Neuron (in vitro differentiated cells): ENCODE measurements around the gene POLR1B.
"Not testable (repeated sequence)": the region's sequence is repeated elsewhere in the genome, so short reads cannot be mapped to it uniquely, and the experiment has no call there.

ENCODE experiments used
- H2AFZ ChIP-seq: one replicate; pipeline ENCODE4 v1.6.1; 2013; ENCODE audit warnings: low read depth, mild to moderate bottlenecking, inconsistent platforms, low read length, moderate library complexity
- H3K27me3 ChIP-seq: one replicate; pipeline ENCODE4 v1.6.1; 2013; ENCODE audit warnings: low read length; ENCODE audit not compliant: insufficient read depth
- H3K36me3 ChIP-seq: one replicate; pipeline ENCODE4 v1.6.1; 2013; ENCODE audit warnings: low read length; ENCODE audit not compliant: insufficient read depth
- H3K4me1 ChIP-seq: one replicate; pipeline ENCODE4 v1.6.1; 2013; ENCODE audit warnings: low read length; ENCODE audit not compliant: insufficient read depth
- H3K4me3 ChIP-seq: 2 replicates; pipeline ENCODE4 v1.5.1; 2013; ENCODE audit warnings: mild to moderate bottlenecking, low read length, moderate library complexity
- H3K9me3 ChIP-seq: one replicate; pipeline ENCODE4 v1.6.1; 2013; ENCODE audit warnings: low read length

The POLR1B gene

DNA sequence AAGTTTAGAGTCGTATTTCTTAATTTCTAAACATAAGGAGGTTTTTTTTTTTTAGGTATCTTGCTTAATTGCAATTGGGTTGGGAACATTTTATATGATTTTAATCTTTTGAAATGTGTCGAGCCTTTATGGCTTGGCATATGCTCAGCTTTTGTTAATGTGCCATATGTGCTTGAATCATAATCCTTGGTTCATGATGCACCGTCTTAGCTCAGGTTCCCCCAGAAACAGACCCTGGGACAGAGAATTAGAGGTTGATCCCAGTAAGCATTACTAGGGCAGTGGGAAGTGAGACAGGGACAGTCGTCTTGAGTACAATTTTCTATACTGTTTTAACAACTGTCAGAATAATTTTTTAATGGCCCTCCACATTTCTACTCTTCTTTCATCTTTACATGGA, 51.5 kb downstream of the POLR1B start:
- Histone ChIP-seq H3K36me3 (peaks cover 7% of the 10 kb centered on the region), H3K4me1 (no peaks in the 10 kb centered on the region), H3K27me3 (no peaks in the 10 kb centered on the region), H2AFZ (no peak overlapping the region), H3K9me3 (peaks cover 2% of the 10 kb centered on the region), H3K4me3 (no peak overlapping the region)

DNA sequence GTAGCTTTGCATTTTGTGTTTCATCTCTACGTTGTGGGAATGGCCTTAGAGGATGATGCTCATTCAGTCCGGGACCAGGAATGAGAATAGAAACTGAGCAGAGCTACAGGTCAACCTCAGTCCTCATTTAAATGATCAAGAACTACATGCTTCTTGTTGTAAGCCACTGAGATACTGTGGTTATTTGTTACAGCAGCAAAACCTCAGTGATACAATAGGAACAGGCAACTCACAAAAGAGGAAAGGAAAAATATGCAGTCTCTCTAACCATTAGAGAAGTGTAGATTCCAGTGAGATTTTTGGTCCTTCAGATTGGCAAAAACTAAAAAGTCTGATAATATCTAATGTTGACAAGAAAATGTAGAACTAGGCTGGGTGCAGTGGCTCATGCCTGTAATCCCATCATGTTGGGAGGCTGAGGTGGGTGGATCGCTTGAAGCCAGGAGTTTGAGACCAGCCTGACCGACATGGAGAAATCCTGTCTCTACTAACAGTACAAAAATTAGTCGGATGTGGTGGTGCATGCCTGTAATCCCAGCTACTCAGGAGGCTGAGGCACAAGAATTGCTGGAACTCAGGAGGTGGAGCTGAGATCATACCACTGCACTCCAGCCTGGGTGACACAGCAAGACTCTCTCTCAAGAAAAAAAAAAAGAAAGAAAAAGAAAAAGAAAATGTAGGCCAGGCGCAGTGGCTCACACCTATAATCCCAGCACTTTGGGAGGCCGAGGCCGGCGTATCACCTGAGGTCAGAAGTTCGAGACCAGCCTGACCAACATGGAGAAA, 55.5 kb downstream of the POLR1B start:
- Histone ChIP-seq H3K36me3 (no peaks in the 10 kb centered on the region), H3K27me3 (no peaks in the 10 kb centered on the region), H2AFZ (no peak overlapping the region), H3K9me3 (peaks cover 2% of the 10 kb centered on the region), H3K4me1 (no peaks in the 10 kb centered on the region), H3K4me3 (no peak overlapping the region)

DNA sequence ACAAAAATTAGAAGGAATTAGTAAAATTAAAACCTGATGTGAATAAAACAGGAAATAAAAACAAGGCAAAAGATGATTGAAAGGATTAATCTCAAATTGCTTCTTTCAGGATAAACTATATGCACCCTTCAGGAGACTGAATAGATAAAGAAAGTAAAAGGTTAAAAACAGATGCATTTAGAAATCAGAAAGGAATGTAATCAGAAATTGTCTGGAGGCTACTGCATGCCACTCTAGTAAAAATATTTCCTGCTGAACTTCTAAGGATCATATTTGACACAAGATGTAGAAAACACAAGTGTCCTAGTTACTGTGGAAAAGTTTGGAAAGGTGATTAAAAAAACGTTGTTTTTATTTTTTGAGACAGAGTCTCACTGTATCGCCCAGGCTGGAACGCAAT, 58.4 kb downstream of the POLR1B start:
- H3K4me3 ChIP-seq = no peak overlapping the region
- no peak overlapping the region for H2AFZ ChIP-seq
- no peaks in the 10 kb centered on the region for H3K4me1 ChIP-seq
- H3K36me3 ChIP-seq = no peaks in the 10 kb centered on the region
- H3K9me3 ChIP-seq = peaks cover 2% of the 10 kb centered on the region
- H3K27me3 ChIP-seq = no peaks in the 10 kb centered on the region

DNA sequence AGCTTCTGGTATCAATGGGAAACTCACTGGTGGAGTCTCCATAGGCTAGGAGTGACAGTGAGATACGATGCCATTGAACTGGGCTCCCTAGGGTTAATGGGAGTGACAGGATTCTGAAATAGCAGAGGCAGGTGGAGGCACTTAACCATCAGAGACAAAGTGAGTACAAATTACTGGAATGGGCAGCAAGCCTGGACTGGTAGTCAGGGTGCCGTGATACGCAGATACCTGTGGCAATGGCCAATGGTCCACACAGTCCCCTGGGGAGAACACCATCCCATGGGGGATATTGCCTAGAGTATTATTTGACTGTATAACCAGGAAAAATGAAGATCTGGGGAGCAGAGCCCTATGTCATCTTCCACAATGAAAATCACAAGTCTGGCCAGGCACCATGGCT, 59.5 kb downstream of the POLR1B start:
- H3K36me3 ChIP-seq = no peaks in the 10 kb centered on the region
- no peaks in the 10 kb centered on the region for H3K27me3 ChIP-seq
- peaks cover 2% of the 10 kb centered on the region for H3K9me3 ChIP-seq
- H3K4me1 ChIP-seq = no peaks in the 10 kb centered on the region
- H3K4me3 ChIP-seq = no peak overlapping the region
- no peak overlapping the region for H2AFZ ChIP-seq

GRCh38 chr2:112602917-112603316, 60.7 kb downstream of the POLR1B start:
- Histone ChIP-seq H3K9me3 (no peaks in the 10 kb centered on the region), H3K4me3 (no peak overlapping the region)

DNA sequence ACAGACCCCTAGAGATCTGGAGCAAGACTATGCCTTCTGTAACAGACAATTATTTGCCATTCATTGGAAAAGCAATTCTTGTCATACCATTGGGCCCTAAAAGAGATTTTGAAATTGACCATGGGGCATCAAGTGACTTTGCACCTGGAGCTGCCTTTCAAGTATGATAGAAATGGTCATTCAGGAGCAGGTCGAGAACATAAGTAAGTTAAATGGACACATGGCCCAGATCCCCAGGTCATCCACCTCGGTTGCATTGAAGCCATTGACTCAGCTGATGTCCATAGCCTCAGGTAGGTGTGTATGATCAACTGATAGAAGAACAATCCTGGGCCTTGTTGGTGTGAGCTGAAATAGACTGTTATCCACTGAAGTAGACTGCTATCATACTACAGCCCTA, 61.5 kb downstream of the POLR1B start:
- no peak overlapping the region for H2AFZ ChIP-seq
- no peaks in the 10 kb centered on the region for H3K27me3 ChIP-seq
- no peaks in the 10 kb centered on the region for H3K4me1 ChIP-seq
- no peak overlapping the region for H3K4me3 ChIP-seq
- H3K9me3 ChIP-seq = no peaks in the 10 kb centered on the region
- H3K36me3 ChIP-seq = no peaks in the 10 kb centered on the region

More at GRCh38 chr2:112602917-112603316, 60.7 kb downstream of the POLR1B start:
- Histone ChIP-seq H3K36me3 (no peaks in the 10 kb centered on the region), H3K27me3 (no peaks in the 10 kb centered on the region), H3K4me1 (no peaks in the 10 kb centered on the region), H2AFZ (no peak overlapping the region)

DNA sequence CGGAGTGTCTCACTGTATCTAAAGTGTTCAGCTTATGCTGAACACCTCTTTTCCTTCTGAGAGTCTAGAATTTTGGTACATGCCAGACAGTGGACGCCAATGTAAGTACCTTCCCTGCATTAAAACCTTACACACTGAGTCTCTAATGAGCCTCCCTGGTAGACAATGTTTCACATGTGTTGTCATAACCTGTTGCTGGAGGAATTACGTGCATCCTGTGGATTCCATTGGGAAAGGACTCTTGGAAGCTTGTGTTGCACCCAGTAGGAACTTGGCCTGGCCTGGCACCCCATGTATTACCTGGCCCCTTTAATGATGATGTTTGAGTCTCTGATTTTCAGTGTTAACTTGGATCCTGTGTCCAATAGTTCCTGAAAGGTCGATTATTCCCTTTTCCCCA, 62.7 kb downstream of the POLR1B start:
- Histone ChIP-seq H3K36me3 (no peaks in the 10 kb centered on the region), H3K4me1 (no peaks in the 10 kb centered on the region), H3K9me3 (no peaks in the 10 kb centered on the region)

GRCh38 chr2:112605926-112606325, 63.7 kb downstream of the POLR1B start:
- Histone ChIP-seq H3K27me3 (no peaks in the 10 kb centered on the region), H3K4me3 (no peak overlapping the region), H3K4me1 (no peaks in the 10 kb centered on the region)

More for the DNA sequence above, 62.7 kb downstream of the POLR1B start:
- Histone ChIP-seq H3K4me3 (no peak overlapping the region), H3K27me3 (no peaks in the 10 kb centered on the region), H2AFZ (no peak overlapping the region)

GRCh38 chr2:112606547-112606946, 64.3 kb downstream of the POLR1B start:
- no peaks in the 10 kb centered on the region for H3K36me3 ChIP-seq
- no peaks in the 10 kb centered on the region for H3K27me3 ChIP-seq
- H3K4me3 ChIP-seq = no peak overlapping the region
- no peaks in the 10 kb centered on the region for H3K4me1 ChIP-seq
- no peaks in the 10 kb centered on the region for H3K9me3 ChIP-seq
- no peak overlapping the region for H2AFZ ChIP-seq

More at GRCh38 chr2:112605926-112606325, 63.7 kb downstream of the POLR1B start:
- Histone ChIP-seq H2AFZ (no peak overlapping the region), H3K36me3 (no peaks in the 10 kb centered on the region), H3K9me3 (no peaks in the 10 kb centered on the region)

GRCh38 chr2:112607680-112608438, 65.6 kb downstream of the POLR1B start:
- Histone ChIP-seq H3K4me3 (no peak overlapping the region), H3K4me1 (no peaks in the 10 kb centered on the region), H2AFZ (no peak overlapping the region), H3K27me3 (no peaks in the 10 kb centered on the region), H3K36me3 (no peaks in the 10 kb centered on the region), H3K9me3 (no peaks in the 10 kb centered on the region)

GRCh38 chr2:112609320-112609719, 67.1 kb downstream of the POLR1B start:
- H2AFZ ChIP-seq, H3K4me3 ChIP-seq, H3K9me3 ChIP-seq, H3K27me3 ChIP-seq, H3K36me3 ChIP-seq, H3K4me1 ChIP-seq: not testable (repeated sequence)

DNA sequence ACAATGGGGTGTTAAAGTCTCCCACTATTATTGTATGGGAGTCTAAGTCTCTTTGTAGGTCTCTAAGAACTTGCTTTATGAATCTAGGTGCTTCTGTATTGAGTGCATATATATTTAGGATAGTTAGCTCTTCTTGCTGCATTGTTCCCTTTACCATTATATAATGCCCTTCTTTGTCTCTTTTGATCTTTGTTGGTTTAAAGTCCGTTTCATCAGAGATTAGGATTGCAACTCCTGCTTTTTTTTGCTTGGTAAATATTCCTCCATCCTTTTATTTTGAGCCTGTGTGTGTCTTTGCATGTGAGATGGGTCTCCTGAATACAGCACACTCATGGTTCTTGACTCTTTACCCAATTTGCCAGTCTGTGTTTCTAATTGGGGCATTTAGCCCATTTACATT, 70.0 kb downstream of the POLR1B start:
- H3K36me3 ChIP-seq, H3K9me3 ChIP-seq, H3K4me3 ChIP-seq, H3K4me1 ChIP-seq, H3K27me3 ChIP-seq, H2AFZ ChIP-seq: not testable (repeated sequence)

GRCh38 chr2:112614201-112614840, 72.1 kb downstream of the POLR1B start:
- Histone ChIP-seq H2AFZ (no peak overlapping the region), H3K36me3 (peaks cover 7% of the 10 kb centered on the region), H3K27me3 (no peaks in the 10 kb centered on the region), H3K9me3 (no peaks in the 10 kb centered on the region), H3K4me1 (no peaks in the 10 kb centered on the region), H3K4me3 (no peak overlapping the region)
